ENCODE results near the gene OR1D5.
"Not testable (repeated sequence)": the region's sequence is repeated elsewhere in the genome, so short reads cannot be mapped to it uniquely, and the experiment has no call there.

- TF ChIP-seq CTCF (IDR thresholded peaks at IDR 0.05); POLR2AphosphoS5 (IDR thresholded peaks at IDR 0.05; ENCODE audit: low read depth, low read length): not testable (repeated sequence)
Observed at GRCh38 chr17:3062824-3063377, 506 bp downstream of the OR1D5 start.
